ENCODE results near the gene HTR7. TPM values are rescaled to one million over a fixed set of nuclear protein-coding genes. Genes with fewer than 3 reads are reported as not detected.
"Not testable (repeated sequence)": the region's sequence is repeated elsewhere in the genome, so short reads cannot be mapped to it uniquely, and the experiment has no call there.

HTR7 gene
- 0.24 and 0.26 TPM in 2 replicates for total RNA-seq
- long read RNA-seq = 0 reads

DNA sequence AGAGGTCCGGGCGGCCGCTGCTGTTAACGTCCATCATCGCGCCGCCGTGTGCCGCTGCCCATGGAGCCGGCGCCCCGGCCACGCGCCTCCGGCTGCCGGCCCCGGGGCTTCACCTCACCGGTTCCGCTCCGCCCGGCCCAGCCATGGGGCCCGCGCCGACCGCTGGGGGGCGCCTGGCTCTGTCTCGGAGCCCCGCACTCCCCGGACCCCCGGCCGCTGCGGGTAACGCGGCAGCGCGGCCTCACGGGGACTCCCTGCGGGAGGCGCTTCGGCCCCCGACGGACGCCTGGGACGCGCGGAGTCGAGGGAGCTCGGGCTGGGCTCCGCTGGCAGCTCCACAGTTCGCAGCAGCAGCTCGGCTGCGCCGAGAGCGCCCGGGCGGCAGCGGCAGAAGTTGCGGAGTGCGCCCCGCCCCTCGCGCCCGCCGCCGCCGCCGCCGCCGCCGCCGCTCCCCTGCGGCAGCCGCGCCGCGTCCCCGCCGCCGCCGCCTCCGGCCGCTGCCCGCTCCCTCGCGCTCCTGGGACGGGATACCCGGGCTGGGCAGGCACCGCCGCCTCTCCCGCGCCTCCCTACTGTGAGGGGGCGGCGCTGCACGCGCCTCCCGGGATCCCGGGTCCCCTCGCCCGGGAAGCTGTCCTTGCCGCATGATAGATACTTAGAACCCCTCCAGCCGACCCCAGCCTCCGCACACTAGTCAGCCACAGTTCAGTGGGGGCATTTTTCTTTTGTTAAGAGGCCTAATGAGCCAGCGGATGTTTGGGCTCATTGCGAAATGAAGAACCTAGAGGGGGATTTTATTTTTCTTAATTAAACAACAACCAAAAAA lies at the start of gene HTR7:
Gene HTR7 (minus strand): TSS at position 405 of the 826 bp plus-strand sequence. CDS start 368 bp downstream, at position 37.
- peaks cover 2% of the 10 kb centered on the region for H3K27me3 Mint-ChIP-seq (ENCODE audit: unreplicated experiment)
- peaks cover 26% of the 10 kb centered on the region for H3K4me1 Mint-ChIP-seq (ENCODE audit: unreplicated experiment)
- H3K27ac Mint-ChIP-seq (ENCODE audit: unreplicated experiment) = peak within 1 kb of the TSS; percentile 75
- TF ChIP-seq, protein P1, sequence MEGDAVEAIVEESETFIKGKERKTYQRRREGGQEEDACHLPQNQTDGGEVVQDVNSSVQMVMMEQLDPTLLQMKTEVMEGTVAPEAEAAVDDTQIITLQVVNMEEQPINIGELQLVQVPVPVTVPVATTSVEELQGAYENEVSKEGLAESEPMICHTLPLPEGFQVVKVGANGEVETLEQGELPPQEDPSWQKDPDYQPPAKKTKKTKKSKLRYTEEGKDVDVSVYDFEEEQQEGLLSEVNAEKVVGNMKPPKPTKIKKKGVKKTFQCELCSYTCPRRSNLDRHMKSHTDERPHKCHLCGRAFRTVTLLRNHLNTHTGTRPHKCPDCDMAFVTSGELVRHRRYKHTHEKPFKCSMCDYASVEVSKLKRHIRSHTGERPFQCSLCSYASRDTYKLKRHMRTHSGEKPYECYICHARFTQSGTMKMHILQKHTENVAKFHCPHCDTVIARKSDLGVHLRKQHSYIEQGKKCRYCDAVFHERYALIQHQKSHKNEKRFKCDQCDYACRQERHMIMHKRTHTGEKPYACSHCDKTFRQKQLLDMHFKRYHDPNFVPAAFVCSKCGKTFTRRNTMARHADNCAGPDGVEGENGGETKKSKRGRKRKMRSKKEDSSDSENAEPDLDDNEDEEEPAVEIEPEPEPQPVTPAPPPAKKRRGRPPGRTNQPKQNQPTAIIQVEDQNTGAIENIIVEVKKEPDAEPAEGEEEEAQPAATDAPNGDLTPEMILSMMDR (IDR thresholded peaks at IDR 0.05) = peak; percentile 77
- no peaks in the 10 kb centered on the region for H3K36me3 Mint-ChIP-seq (ENCODE audit: unreplicated experiment)
- peak; percentile 89 for DNase-seq (ENCODE audit: extremely low spot score, unreplicated experiment)
- H3K4me3 Mint-ChIP-seq (ENCODE audit: unreplicated experiment) = peak within 1 kb of the TSS; percentile 81
- no peaks in the 10 kb centered on the region for H3K9me3 Mint-ChIP-seq (ENCODE audit: unreplicated experiment)

DNA sequence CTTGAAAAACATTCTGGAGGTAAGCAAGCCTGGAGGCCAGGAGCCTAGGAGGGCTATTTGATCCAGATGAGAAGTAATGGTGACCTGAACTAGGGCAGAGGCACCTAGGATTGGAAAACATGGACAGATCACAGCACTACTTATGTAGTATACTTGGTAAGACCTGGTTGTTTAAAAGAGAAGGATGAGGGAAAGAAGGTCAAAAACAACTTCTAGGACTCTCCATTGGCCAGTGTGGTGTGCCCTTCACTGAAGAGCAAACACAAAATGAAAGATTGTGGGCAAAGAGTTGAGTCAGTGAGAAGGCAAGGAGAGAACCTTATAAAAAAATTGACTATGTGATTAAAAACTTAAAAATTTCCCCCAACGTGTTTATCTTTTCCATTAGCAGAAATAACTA lies 48.8 kb upstream of the HTR7 start:
- Mint-ChIP-seq H3K36me3 (ENCODE audit: unreplicated experiment) (peaks cover 19% of the 10 kb centered on the region), H3K9me3 (ENCODE audit: unreplicated experiment) (no peaks in the 10 kb centered on the region), H3K4me1 (ENCODE audit: unreplicated experiment) (peaks cover 4% of the 10 kb centered on the region), H3K27ac (ENCODE audit: unreplicated experiment) (no peak overlapping the region), H3K4me3 (ENCODE audit: unreplicated experiment) (no peak overlapping the region), H3K27me3 (ENCODE audit: unreplicated experiment) (no peaks in the 10 kb centered on the region)
- DNase-seq (ENCODE audit: extremely low spot score, unreplicated experiment) = no peak
- TF ChIP-seq, protein P1 (IDR thresholded peaks at IDR 0.05) = no peak

DNA sequence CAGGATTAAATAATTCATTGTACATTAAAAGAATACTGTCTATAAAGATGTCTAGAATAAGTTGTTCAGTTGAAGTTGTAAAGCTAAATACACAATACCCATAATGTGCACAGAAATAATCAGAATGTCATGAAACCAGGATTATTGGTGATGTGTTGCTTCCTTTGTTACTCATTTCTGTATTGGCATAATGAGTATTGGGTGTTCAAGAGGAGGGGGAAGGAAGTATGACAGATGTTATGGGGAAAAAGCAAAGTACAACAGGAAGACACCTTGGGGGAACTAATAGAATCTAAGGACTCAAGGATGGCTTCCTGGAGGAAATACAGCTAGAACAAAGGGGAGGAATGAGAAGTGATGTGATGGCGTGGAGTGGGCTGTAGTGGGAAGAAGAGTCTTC lies 48.1 kb upstream of the HTR7 start:
- no peaks in the 10 kb centered on the region for H3K9me3 Mint-ChIP-seq (ENCODE audit: unreplicated experiment)
- no peak overlapping the region for H3K4me3 Mint-ChIP-seq (ENCODE audit: unreplicated experiment)
- TF ChIP-seq, protein P1 (IDR thresholded peaks at IDR 0.05) = no peak
- H3K27me3 Mint-ChIP-seq (ENCODE audit: unreplicated experiment) = no peaks in the 10 kb centered on the region
- peaks cover 19% of the 10 kb centered on the region for H3K36me3 Mint-ChIP-seq (ENCODE audit: unreplicated experiment)
- no peak overlapping the region for H3K27ac Mint-ChIP-seq (ENCODE audit: unreplicated experiment)
- no peak for DNase-seq (ENCODE audit: extremely low spot score, unreplicated experiment)
- no peaks in the 10 kb centered on the region for H3K4me1 Mint-ChIP-seq (ENCODE audit: unreplicated experiment)

DNA sequence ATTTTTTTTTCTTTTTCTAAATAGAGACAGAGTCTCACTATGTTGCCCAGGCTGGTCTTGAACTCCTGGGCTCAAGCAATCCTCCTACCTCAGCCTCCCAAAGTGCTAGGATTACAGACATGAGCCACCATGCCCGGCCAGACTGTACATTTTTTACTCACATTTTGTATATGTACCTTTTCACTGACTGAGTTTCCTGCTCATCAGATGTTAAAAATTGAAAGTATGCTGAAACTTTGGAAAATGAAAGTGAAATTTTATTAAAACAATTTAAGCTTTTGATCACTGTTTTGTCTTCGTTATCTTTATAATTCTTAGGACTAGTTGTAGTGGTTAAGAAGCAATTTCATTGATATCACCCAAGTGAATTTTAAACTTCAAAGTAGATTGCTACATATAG lies 39.1 kb upstream of the HTR7 start:
- DNase-seq (ENCODE audit: extremely low spot score, unreplicated experiment); H3K4me1 Mint-ChIP-seq (ENCODE audit: unreplicated experiment); H3K4me3 Mint-ChIP-seq (ENCODE audit: unreplicated experiment); H3K27ac Mint-ChIP-seq (ENCODE audit: unreplicated experiment); H3K27me3 Mint-ChIP-seq (ENCODE audit: unreplicated experiment); H3K9me3 Mint-ChIP-seq (ENCODE audit: unreplicated experiment): not testable (repeated sequence)
- H3K36me3 Mint-ChIP-seq (ENCODE audit: unreplicated experiment) = peaks cover 35% of the 10 kb centered on the region

DNA sequence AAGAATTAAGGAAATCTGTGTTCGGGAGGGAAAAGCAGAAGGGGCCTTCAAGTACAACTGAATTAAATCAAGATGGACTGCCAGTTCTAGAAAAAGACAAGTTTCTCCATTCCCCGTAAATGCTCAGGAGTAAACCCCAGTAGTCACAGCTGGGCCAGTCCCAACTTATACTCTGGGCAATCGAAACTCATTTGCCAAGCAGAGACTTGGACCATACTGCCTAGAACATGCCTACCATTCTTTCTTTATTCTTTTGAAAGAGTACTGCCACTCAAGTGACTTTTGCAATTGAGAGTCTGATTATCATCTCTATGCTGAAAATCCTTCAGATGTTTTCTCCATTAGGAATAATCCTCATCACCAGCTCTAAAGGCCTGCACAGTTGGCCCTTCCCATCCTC lies 35.4 kb upstream of the HTR7 start:
- TF ChIP-seq, protein P1 (IDR thresholded peaks at IDR 0.05) = no peak
- H3K4me1 Mint-ChIP-seq (ENCODE audit: unreplicated experiment) = no peaks in the 10 kb centered on the region
- H3K36me3 Mint-ChIP-seq (ENCODE audit: unreplicated experiment) = peaks cover 46% of the 10 kb centered on the region
- H3K27me3 Mint-ChIP-seq (ENCODE audit: unreplicated experiment) = no peaks in the 10 kb centered on the region
- no peaks in the 10 kb centered on the region for H3K9me3 Mint-ChIP-seq (ENCODE audit: unreplicated experiment)
- no peak for DNase-seq (ENCODE audit: extremely low spot score, unreplicated experiment)
- no peak overlapping the region for H3K4me3 Mint-ChIP-seq (ENCODE audit: unreplicated experiment)
- H3K27ac Mint-ChIP-seq (ENCODE audit: unreplicated experiment) = no peak overlapping the region
